ENCODE measurements around the gene OR10A4.
"Not testable (repeated sequence)": the region's sequence is repeated elsewhere in the genome, so short reads cannot be mapped to it uniquely, and the experiment has no call there.

Gene OR10A4

DNA sequence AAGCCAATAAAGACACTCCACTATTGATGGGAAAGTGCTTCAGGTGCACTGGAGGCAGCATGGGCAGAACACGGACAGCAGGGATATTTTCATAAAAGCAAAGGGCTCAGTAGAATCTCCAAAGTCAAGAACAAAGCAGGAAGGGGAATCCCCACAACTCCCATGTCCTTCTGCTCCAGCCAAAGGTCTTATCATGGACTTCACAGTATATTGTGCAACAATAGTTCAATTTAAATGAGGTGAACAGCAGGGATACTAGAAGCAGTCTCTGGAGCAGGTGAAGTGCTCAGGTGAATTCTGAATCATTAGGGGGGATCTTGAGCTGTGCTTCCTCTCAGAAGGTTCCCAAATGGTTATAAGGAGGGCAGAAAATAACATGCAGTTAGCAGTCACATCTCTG, 22.5 kb downstream of the OR10A4 start:
- no peak for DNase-seq (ENCODE audit: low read depth)

DNA sequence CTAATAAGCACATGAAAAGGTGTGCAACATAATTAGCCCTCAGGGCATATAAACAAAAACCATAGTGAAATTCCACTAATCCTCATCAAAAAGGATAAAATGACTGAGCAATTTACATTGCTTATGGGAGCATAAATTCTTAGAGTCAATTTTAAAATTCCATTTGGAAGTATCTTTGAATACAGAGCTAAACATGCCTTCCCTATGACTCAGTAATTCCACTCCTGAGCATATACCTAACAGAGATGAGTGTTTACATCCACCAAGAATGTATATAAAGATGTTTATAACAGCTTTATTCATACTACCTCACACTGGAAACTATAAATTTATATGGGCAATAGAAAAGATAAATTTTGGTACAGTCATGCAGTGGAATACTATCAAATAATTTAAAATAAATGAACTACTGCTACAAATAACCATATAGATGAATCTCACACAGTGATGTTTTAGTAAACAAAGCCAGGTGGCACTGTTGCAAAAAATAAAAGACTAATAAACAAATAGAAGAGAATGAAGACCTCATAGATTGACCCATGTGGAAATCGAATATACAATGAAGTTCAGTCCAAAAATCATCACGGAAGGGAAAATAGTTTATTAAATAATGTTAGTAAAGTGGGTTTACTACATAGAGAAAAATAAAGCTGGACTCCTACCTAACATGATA, 24.0 kb downstream of the OR10A4 start:
- peak; percentile 1 for DNase-seq (ENCODE audit: low read depth)

DNA sequence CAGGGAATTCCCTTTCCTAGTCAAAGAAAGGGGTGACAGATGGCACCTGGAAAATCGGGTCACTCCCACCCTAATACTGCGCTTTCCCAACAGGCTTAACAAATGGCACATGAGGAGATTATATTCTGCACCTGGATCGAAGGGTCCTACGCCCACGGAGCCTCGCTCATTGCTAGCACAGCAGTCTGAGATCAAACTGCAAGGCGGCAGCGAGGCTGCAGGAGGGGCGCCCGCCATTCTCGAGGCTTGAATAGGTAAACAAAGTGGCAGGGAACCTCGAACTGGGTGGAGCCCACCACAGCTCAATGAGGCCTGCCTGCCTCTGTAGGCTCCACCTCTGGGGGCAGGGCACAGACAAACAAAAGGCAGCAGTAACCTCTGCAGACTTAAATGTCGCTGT, 28.4 kb downstream of the OR10A4 start:
- DNase-seq (ENCODE audit: low read depth): not testable (repeated sequence)

DNA sequence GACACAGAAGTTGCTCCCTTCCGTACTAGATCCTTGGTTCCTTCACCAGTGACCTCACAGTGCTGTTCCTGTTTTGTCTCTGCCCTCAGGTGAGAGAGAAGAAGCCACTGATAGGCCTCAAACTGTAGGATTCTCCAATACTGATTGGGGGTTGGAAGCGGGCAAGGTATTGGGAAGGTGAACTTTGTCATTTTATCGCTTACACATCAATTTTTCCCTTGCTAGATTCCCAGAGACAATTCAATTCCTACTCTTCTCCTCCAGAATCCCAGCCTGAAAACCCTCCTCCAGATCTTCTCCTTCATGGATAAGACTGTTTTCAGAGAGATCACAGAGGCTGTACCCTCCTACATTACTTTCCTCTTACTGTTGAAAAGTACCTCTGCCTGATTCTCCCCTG, 35.0 kb downstream of the OR10A4 start:
- no peak for DNase-seq (ENCODE audit: low read depth)

DNA sequence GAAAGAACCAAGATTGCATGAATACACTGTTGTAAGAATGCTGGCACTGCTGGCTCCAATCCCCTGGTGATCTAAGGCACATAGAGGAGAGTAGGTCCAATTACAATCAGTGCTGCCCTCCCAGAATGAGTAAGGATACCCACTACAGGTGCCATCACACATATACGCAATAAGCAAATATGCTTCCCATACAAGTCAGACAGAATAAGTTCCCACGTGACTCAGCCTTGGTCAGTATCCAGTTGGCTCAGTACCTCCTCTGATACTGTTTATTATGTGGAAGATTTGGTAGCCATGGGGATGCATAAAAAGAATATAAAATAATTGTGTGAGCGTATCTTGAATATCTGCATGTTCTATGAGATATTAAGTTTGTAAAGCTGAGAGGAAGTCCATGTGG, 35.5 kb downstream of the OR10A4 start:
- peak; percentile 31 for DNase-seq (ENCODE audit: low read depth)

DNA sequence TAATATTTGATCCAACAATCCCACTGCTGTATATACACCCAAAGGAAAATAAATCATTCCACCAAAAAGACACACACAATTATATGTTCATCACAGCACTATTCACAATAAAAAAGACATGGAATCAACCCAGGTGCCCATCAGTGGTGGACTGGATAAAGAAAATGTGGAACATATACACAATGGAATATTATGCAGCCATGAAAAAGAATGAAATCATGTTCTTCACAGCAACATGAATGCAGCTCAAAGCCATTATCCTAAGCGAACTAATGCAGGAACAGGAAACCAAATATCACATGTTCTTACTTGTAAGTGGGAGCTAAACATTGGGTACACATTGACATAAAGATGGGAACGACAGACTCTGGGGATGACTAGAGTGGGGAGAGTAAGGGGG, 43.3 kb downstream of the OR10A4 start:
- no peak for DNase-seq (ENCODE audit: low read depth)

DNA sequence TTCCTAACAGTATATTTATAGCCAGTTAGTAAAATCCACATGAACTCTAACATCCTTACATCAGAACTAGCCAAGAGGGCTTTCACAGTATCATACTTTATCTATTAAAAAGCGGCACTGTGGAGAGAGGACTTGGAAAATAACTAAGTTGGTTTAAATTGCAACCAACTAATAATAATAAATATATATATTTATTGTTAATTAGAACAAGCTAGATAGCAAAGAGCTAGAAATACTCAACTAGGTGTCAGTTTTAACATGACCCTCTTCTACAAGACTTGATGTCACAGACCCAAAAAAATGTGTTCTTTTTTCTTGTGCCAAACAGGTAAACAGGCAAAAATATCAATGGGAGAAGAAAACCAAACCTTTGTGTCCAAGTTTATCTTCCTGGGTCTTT, 44.3 kb downstream of the OR10A4 start, which contains the start of gene OR2D3:
TSS of gene OR2D3 (plus strand) at position 301 of the 400 bp plus-strand sequence. CDS start at position 301, 0 bp downstream.
- DNase-seq (ENCODE audit: low read depth): no peak

DNA sequence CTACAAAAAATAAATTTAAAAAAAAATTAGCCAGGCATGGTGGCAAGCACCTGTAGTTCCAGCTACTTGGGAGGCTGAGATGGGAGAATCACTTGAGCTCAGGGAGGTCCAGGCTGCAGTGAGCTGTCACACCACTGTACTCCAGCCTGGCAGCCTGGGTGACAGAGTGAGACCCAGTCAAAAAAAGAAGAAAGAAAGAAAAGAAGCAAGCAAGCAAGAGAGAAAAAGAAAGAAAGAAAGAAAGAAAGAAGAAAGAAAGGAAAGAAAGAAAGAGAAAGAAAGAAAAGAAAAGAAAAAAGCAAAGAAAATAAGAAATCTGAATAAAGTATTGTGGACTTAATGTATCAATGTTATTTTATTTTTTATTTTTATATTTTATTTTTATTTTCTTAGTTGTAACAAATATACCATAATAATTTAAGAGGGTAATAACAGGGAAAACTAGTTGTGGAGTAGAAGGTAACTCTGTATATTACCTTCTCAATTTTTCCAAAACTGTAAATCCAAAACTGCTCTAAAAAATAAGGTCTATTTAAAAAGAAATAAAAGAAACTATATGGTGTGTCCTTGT, 48.7 kb downstream of the OR10A4 start:
- DNase-seq (ENCODE audit: low read depth): no peak

DNA sequence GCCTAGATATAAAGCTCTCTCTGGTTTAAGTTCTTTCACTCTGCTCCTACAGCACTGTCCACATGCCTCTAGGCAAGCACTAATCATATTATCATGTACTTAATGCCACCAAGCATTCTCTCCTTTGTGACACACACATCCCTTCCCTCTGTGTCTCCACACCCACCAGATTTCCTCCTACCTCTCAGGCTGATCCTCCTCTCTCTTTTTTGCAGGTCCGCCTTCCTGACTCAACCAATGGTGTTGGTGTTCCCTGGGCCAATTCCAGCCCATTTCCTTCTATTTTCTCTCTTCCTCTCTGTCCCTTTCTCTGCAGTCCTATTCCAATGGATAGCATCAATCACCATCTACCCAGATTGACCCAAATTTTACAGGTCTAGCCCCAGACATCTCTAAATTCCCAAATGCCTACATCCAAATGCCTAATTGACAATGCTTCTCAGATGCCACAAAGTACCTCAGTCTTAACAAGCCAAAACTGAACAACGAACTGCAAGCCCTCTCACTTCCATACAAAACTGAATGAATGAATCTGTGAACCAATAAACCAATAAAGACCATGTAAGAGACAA, 49.3 kb downstream of the OR10A4 start:
- peak; percentile 8 for DNase-seq (ENCODE audit: low read depth)

DNA sequence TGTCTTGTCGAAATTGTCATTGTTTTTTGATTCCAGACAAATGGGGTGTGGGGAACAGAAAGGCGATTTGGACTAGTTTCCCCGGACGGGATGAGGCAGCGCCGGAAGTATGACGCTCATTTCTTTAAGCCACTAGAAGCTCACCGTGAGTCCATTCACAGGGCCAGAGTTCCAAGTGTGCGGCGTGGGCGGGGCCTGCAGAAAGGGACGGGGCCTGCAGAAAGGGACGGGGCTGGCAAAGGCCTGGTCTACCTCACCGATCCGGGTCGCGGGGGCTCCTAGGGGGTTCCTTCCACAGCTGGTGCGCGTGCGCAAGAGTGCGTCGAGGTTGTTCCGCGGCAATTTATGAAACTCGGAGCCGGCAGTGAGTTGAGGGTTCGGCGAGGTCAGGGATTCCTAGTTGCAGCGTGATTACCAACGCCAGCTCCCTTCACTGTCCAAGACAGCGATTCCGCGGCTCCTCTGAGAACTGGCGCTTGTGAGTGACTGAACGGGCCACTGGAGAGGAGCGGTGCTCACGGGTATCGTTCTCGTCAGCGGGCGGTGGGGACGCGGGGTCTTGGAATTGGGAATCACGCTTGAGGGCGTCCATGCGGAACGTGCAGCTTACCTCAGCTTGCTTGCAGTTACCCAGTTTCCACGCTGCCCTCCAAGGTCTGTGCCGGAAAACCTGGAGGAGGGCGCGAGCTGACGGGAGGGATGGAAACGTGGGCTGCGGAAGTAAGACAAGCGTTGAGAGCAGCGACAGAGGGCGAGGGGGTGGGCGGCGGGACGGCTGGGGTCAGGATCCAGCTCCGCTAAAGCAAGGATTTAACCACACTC, 50.0 kb downstream of the OR10A4 start, which contains the start of gene ZNF215:
TSS of gene ZNF215 (plus strand) at position 219 of the 822 bp plus-strand sequence. CDS start 5,847 bp downstream, outside the sequence.
- DNase-seq (ENCODE audit: low read depth): peak; percentile 84

DNA sequence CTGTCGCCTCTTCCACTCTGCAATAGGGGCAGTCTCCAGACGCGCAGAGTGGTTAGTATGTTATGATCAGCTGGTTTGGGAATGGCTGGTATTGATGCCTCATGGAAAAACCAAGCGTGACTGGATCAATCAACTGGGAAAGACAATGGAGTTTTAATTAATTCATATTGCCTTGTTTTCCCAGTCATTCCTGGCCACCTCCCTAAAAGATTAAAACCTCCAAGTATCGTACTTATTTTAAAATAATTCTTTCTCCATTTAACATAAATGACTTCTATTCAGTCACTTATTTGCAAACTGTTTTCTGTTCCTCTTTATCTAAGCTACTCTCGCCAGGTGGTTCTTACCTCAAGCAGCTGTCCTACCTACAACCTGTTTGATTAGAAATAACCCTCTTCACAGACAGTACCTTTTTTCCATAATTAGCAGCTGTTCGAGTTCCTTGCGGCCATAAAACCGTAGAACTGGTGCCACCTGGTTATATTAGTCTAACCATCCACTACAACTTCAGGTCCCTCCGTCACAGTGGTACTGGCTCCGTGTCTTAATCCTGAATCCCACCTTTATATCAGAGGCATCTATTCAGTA, 50.7 kb downstream of the OR10A4 start:
- DNase-seq (ENCODE audit: low read depth): no peak
